Tibial nerve (tissue), 3 donors: ENCODE results near the gene SETX.

ENCODE experiments used
- POLR2A ChIP-seq, 2 donors: fragments of 450-650 bp; IDR thresholded peaks; one replicate each; pipeline ENCODE4 v1.6.1; 2017; ENCODE audit warnings: antibody characterized with exemption in 2 of 2, mild to moderate bottlenecking in 2 of 2, moderate library complexity in 2 of 2
- TF ChIP-seq, protein P1 (sequence below), 5 experiments: fragments of 200-600 bp in 3 of 5; fragments of 450-650 bp in 2 of 5; sonication (generic) in 3 of 5; IDR thresholded peaks; one replicate each; pipeline ENCODE4 v1.5.1; 2016 to 2019; ENCODE audit warnings: antibody characterized with exemption in 5 of 5, mild to moderate bottlenecking in 3 of 5, moderate library complexity in 2 of 5

DNA sequence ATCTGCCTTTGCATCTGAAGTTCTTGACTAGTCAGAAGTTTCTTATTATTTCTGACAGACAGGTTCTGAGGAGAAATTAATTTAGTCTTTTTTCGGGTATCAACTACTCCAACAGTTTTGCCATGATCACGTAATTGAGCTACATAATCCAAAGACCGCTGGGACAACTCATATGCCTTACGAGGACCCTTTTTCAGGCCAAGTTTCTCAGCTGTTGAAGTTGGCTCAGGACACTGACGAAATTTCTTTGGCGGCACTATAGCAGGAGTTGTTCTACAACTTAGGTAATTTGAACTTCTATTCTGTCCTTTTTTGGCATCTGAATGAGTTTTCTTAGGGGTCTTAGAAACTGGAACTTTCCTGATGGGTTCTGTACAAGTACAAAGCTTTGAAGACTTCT lies 27.2 kb downstream of the SETX start:
- no peak for TF ChIP-seq POLR2A (IDR thresholded peaks at IDR 0.05)
- TF ChIP-seq, protein P1, sequence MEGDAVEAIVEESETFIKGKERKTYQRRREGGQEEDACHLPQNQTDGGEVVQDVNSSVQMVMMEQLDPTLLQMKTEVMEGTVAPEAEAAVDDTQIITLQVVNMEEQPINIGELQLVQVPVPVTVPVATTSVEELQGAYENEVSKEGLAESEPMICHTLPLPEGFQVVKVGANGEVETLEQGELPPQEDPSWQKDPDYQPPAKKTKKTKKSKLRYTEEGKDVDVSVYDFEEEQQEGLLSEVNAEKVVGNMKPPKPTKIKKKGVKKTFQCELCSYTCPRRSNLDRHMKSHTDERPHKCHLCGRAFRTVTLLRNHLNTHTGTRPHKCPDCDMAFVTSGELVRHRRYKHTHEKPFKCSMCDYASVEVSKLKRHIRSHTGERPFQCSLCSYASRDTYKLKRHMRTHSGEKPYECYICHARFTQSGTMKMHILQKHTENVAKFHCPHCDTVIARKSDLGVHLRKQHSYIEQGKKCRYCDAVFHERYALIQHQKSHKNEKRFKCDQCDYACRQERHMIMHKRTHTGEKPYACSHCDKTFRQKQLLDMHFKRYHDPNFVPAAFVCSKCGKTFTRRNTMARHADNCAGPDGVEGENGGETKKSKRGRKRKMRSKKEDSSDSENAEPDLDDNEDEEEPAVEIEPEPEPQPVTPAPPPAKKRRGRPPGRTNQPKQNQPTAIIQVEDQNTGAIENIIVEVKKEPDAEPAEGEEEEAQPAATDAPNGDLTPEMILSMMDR (IDR thresholded peaks at IDR 0.05) = no peak
